BLaER1 treated with 17β-estradiol and CSF1 and Interleukin-3, amounts not matched to agents 10 nM and 100 nM (cell line): ENCODE results near the gene ANKRD6.

ENCODE experiments used
- H3K27ac ChIP-seq, 11 experiments: shearing (Covaris generic); formaldehyde crosslinking; 2 replicates each; pipeline ENCODE4 v1.8.1; 2022
- H3K27me3 ChIP-seq, 11 experiments: shearing (Covaris generic); formaldehyde crosslinking; 2 replicates each; pipeline ENCODE4 v1.8.1; 2022
- H3K36me3 ChIP-seq, 11 experiments: shearing (Covaris generic); formaldehyde crosslinking; 2 replicates each; pipeline ENCODE4 v1.8.1; 2022
- H3K4me1 ChIP-seq, 10 experiments: shearing (Covaris generic); formaldehyde crosslinking; 2 replicates each; pipeline ENCODE4 v1.8.1; 2022
- H3K4me2 ChIP-seq, 11 experiments: shearing (Covaris generic); formaldehyde crosslinking; 2 replicates each; pipeline ENCODE4 v1.8.1; 2022
- H3K4me3 ChIP-seq, 10 experiments: shearing (Covaris generic); formaldehyde crosslinking; 2 replicates each; pipeline ENCODE4 v1.8.1; 2022
- H3K9ac ChIP-seq, 11 experiments: shearing (Covaris generic); formaldehyde crosslinking; 2 replicates each; pipeline ENCODE4 v1.8.1; 2022
- H3K9me3 ChIP-seq, 11 experiments: shearing (Covaris generic); formaldehyde crosslinking; replicated peaks in 1 of 11; 2 replicates each; pipeline ENCODE4 v1.8.1; 2022
- H4K20me1 ChIP-seq, 11 experiments: shearing (Covaris generic); formaldehyde crosslinking; 2 replicates each; pipeline ENCODE4 v1.8.1; 2022
- Cebpa-rat ChIP-seq, 11 experiments: shearing (Covaris generic); IDR thresholded peaks; 2 replicates each; pipeline ENCODE4 v1.8.1; 2022

Gene ANKRD6

GRCh38 chr6:89452281-89452680, 19.3 kb downstream of the ANKRD6 start:
- no peaks in the 10 kb centered on the region for H4K20me1 ChIP-seq
- TF ChIP-seq Cebpa-rat (IDR thresholded peaks at IDR 0.05) = no peak
- H3K4me3 ChIP-seq = no peak overlapping the region
- no peaks in the 10 kb centered on the region for H3K27me3 ChIP-seq
- no peaks in the 10 kb centered on the region for H3K9me3 ChIP-seq
- no peaks in the 10 kb centered on the region for H3K36me3 ChIP-seq
- H3K27ac ChIP-seq = no peak overlapping the region
- H3K9ac ChIP-seq = no peak overlapping the region
- H3K4me1 ChIP-seq = no peaks in the 10 kb centered on the region
- H3K4me2 ChIP-seq = no peak overlapping the region

GRCh38 chr6:89454300-89454699, 21.3 kb downstream of the ANKRD6 start:
- no peaks in the 10 kb centered on the region for H3K27me3 ChIP-seq
- no peak overlapping the region for H3K4me2 ChIP-seq
- TF ChIP-seq Cebpa-rat (IDR thresholded peaks at IDR 0.05) = no peak
- H3K9ac ChIP-seq = no peak overlapping the region
- no peaks in the 10 kb centered on the region for H4K20me1 ChIP-seq
- H3K4me1 ChIP-seq = no peaks in the 10 kb centered on the region
- H3K4me3 ChIP-seq = no peak overlapping the region
- no peaks in the 10 kb centered on the region for H3K36me3 ChIP-seq
- no peak overlapping the region for H3K27ac ChIP-seq
- H3K9me3 ChIP-seq = no peaks in the 10 kb centered on the region

- Histone ChIP-seq H3K4me2 (no peak overlapping the region), H3K27me3 (no peaks in the 10 kb centered on the region), H4K20me1 (no peaks in the 10 kb centered on the region), H3K4me1 (no peaks in the 10 kb centered on the region), H3K9ac (no peak overlapping the region), H3K27ac (no peak overlapping the region), H3K4me3 (no peak overlapping the region), H3K9me3 (no peaks in the 10 kb centered on the region), H3K36me3 (no peaks in the 10 kb centered on the region)
- no peak for TF ChIP-seq Cebpa-rat (IDR thresholded peaks at IDR 0.05)
Observed at GRCh38 chr6:89458704-89459103, 25.8 kb downstream of the ANKRD6 start.

- H4K20me1 ChIP-seq = no peaks in the 10 kb centered on the region
- H3K4me1 ChIP-seq = no peaks in the 10 kb centered on the region
- H3K4me3 ChIP-seq = no peak overlapping the region
- no peak overlapping the region for H3K27ac ChIP-seq
- H3K9ac ChIP-seq = no peak overlapping the region
- no peaks in the 10 kb centered on the region for H3K27me3 ChIP-seq
- no peak overlapping the region for H3K4me2 ChIP-seq
- TF ChIP-seq Cebpa-rat (IDR thresholded peaks at IDR 0.05) = no peak
- no peaks in the 10 kb centered on the region for H3K9me3 ChIP-seq
- no peaks in the 10 kb centered on the region for H3K36me3 ChIP-seq
Observed at GRCh38 chr6:89459501-89459900, 26.5 kb downstream of the ANKRD6 start.

GRCh38 chr6:89460713-89461112, 27.8 kb downstream of the ANKRD6 start:
- Histone ChIP-seq H3K4me2 (no peak overlapping the region), H3K9me3 (no peaks in the 10 kb centered on the region), H3K9ac (no peak overlapping the region), H4K20me1 (no peaks in the 10 kb centered on the region), H3K36me3 (no peaks in the 10 kb centered on the region), H3K27ac (no peak overlapping the region), H3K4me1 (no peaks in the 10 kb centered on the region), H3K4me3 (no peak overlapping the region), H3K27me3 (no peaks in the 10 kb centered on the region)
- TF ChIP-seq Cebpa-rat (IDR thresholded peaks at IDR 0.05) = no peak

GRCh38 chr6:89462503-89462902, 29.6 kb downstream of the ANKRD6 start:
- Histone ChIP-seq H3K4me1 (no peaks in the 10 kb centered on the region), H3K36me3 (no peaks in the 10 kb centered on the region), H3K9me3 (no peaks in the 10 kb centered on the region), H3K4me2 (no peak overlapping the region), H3K27me3 (no peaks in the 10 kb centered on the region), H3K27ac (no peak overlapping the region), H3K4me3 (no peak overlapping the region), H3K9ac (no peak overlapping the region), H4K20me1 (no peaks in the 10 kb centered on the region)
- peak in 1 of 11 experiments; percentile 33; a peak in 1 of 22 replicates for TF ChIP-seq Cebpa-rat (IDR thresholded peaks at IDR 0.05)

GRCh38 chr6:89464295-89464694, 31.3 kb downstream of the ANKRD6 start:
- no peaks in the 10 kb centered on the region for H3K27me3 ChIP-seq
- H3K36me3 ChIP-seq = no peaks in the 10 kb centered on the region
- H3K4me1 ChIP-seq = no peaks in the 10 kb centered on the region
- no peak overlapping the region for H3K27ac ChIP-seq
- H3K9ac ChIP-seq = no peak overlapping the region
- H3K4me3 ChIP-seq = no peak overlapping the region
- TF ChIP-seq Cebpa-rat (IDR thresholded peaks at IDR 0.05) = no peak
- H3K9me3 ChIP-seq = no peaks in the 10 kb centered on the region
- no peaks in the 10 kb centered on the region for H4K20me1 ChIP-seq
- no peak overlapping the region for H3K4me2 ChIP-seq

GRCh38 chr6:89467437-89467836, 34.5 kb downstream of the ANKRD6 start:
- H3K36me3 ChIP-seq = no peaks in the 10 kb centered on the region
- no peaks in the 10 kb centered on the region for H4K20me1 ChIP-seq
- H3K4me2 ChIP-seq = no peak overlapping the region
- no peak overlapping the region for H3K4me3 ChIP-seq
- no peaks in the 10 kb centered on the region for H3K9me3 ChIP-seq
- H3K4me1 ChIP-seq = no peaks in the 10 kb centered on the region
- H3K9ac ChIP-seq = no peak overlapping the region
- no peak for TF ChIP-seq Cebpa-rat (IDR thresholded peaks at IDR 0.05)
- H3K27me3 ChIP-seq = no peaks in the 10 kb centered on the region
- no peak overlapping the region for H3K27ac ChIP-seq

GRCh38 chr6:89468998-89469397, 36.0 kb downstream of the ANKRD6 start:
- Histone ChIP-seq H4K20me1 (no peaks in the 10 kb centered on the region), H3K9me3 (no peaks in the 10 kb centered on the region), H3K4me3 (no peak overlapping the region), H3K4me1 (no peaks in the 10 kb centered on the region), H3K27ac (no peak overlapping the region), H3K36me3 (no peaks in the 10 kb centered on the region), H3K27me3 (no peaks in the 10 kb centered on the region), H3K9ac (no peak overlapping the region), H3K4me2 (0 out of 22 replicates have a peak overlapping the region, but pooled peaks of 1 of the 11 experiments have one; percentile 3)
- TF ChIP-seq Cebpa-rat (IDR thresholded peaks at IDR 0.05) = no peak

- Histone ChIP-seq H3K4me2 (no peak overlapping the region), H3K36me3 (no peaks in the 10 kb centered on the region), H3K4me3 (no peak overlapping the region), H3K9ac (no peak overlapping the region), H3K27ac (no peak overlapping the region), H4K20me1 (no peaks in the 10 kb centered on the region), H3K4me1 (no peaks in the 10 kb centered on the region; a peak in 1 of 20 replicates), H3K27me3 (no peaks in the 10 kb centered on the region), H3K9me3 (no peaks in the 10 kb centered on the region)
- no peak for TF ChIP-seq Cebpa-rat (IDR thresholded peaks at IDR 0.05)
Observed at GRCh38 chr6:89471287-89471867, 38.4 kb downstream of the ANKRD6 start.
